OCI-LY1 (cell line): ENCODE data around the gene SDCCAG8.

Experiments used
- H2AFZ ChIP-seq: fragments of 200-600 bp; sonication (generic), shearing (Covaris generic); 2 replicates; pipeline ENCODE4 v1.6.0; 2014; ENCODE audit warnings: antibody characterized with exemption, mild to moderate bottlenecking, low read length
- H3F3A ChIP-seq: fragments of 200-600 bp; sonication (generic), shearing (Covaris generic); 2 replicates; pipeline ENCODE4 v1.6.0; 2014; ENCODE audit warnings: mild to moderate bottlenecking, antibody characterized with exemption, low read length, moderate library complexity; ENCODE audit not compliant: insufficient read depth
- H3K27ac ChIP-seq: fragments of 200-600 bp; sonication (generic); 2 replicates; pipeline ENCODE4 v1.5.1; 2014; ENCODE audit warnings: low read length, mixed run types, mild to moderate bottlenecking, low read depth; ENCODE audit not compliant: poor library complexity, severe bottlenecking
- H3K27me3 ChIP-seq: fragments of 200-600 bp; sonication (generic); 2 replicates; pipeline ENCODE4 v1.6.0; 2014; ENCODE audit warnings: antibody characterized with exemption, mild to moderate bottlenecking, low read length, moderate library complexity; ENCODE audit not compliant: insufficient read depth
- H3K36me3 ChIP-seq: fragments of 200-600 bp; sonication (generic); 2 replicates; pipeline ENCODE4 v1.6.1; 2014; ENCODE audit warnings: mild to moderate bottlenecking, antibody characterized with exemption, low read length, moderate library complexity, mixed read lengths; ENCODE audit not compliant: insufficient read depth
- H3K4me1 ChIP-seq: fragments of 200-600 bp; sonication (generic); 2 replicates; pipeline ENCODE4 v1.5.1; 2014; ENCODE audit warnings: mild to moderate bottlenecking, low read length, moderate library complexity; ENCODE audit not compliant: insufficient read depth, severe bottlenecking
- H3K4me2 ChIP-seq: fragments of 200-600 bp; sonication (generic), shearing (Covaris generic); 2 replicates; pipeline ENCODE4 v1.6.1; 2014; ENCODE audit warnings: low read length
- H3K4me3 ChIP-seq: fragments of 200-600 bp; sonication (generic); 2 replicates; pipeline ENCODE4 v1.5.1; 2014; ENCODE audit warnings: low read length, low read depth, mild to moderate bottlenecking, mixed read lengths; ENCODE audit not compliant: poor library complexity, severe bottlenecking
- H3K79me2 ChIP-seq: fragments of 200-600 bp; shearing (Covaris generic); 2 replicates; pipeline ENCODE4 v1.6.1; 2016; ENCODE audit warnings: mixed run types, low read length, mixed read lengths; ENCODE audit not compliant: insufficient read depth
- H3K9ac ChIP-seq: fragments of 200-600 bp; sonication (generic), shearing (Covaris generic); 2 replicates; pipeline ENCODE4 v1.6.1; 2014; ENCODE audit warnings: mild to moderate bottlenecking, low read length, mixed read lengths
- H3K9me2 ChIP-seq: fragments of 200-600 bp; sonication (generic), shearing (Covaris generic); 2 replicates; pipeline ENCODE4 v1.6.1; 2014; ENCODE audit warnings: low read depth, mild to moderate bottlenecking, low read length, mixed read lengths
- H3K9me3 ChIP-seq: fragments of 200-600 bp; shearing (Covaris generic); 2 replicates; pipeline ENCODE4 v1.6.1; 2014; ENCODE audit warnings: low read length, mixed read lengths
- H4K20me1 ChIP-seq: fragments of 200-600 bp; sonication (generic), shearing (Covaris generic); 2 replicates; pipeline ENCODE4 v1.6.0; 2016; ENCODE audit warnings: mild to moderate bottlenecking, low read length; ENCODE audit not compliant: insufficient read depth
- CTCF ChIP-seq: fragments of 200-600 bp; sonication (generic), shearing (Covaris generic); IDR thresholded peaks from 2 replicates; pipeline ENCODE4 v1.5.1; 2017; ENCODE audit warnings: mild to moderate bottlenecking, antibody characterized with exemption, low read length, moderate library complexity, mixed read lengths
- EZH2 ChIP-seq: fragments of 200-600 bp; sonication (generic), shearing (Covaris generic); IDR thresholded peaks from 2 replicates; pipeline ENCODE4 v1.8.0; 2017; ENCODE audit warnings: borderline replicate concordance, mixed run types, mild to moderate bottlenecking, antibody characterized with exemption, low read length, moderate library complexity, mixed read lengths

Gene SDCCAG8

DNA sequence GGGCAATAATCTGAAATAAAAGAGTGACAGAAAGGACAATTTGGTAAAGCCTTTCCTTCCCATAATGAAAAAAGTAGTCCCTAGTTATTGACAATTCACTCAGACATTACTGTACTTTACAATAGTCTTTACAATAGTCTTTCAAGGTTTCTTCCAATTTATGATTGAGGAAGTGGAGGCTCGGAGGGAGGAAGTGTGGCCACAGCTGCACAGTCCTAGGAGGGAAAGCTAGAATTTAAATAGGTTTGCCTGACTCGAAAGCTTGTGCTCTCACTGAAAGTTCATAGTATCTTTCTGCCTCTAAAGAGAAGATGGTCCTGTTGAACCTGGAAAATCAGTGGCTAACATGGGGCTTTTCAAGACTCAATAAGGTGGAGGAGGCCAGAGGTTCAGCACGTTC lies 203.2 kb downstream of the SDCCAG8 start:
- H3K4me3 ChIP-seq, result no peak overlapping the region
- H3K36me3 ChIP-seq, result no peaks in the 10 kb centered on the region
- H3K27me3 ChIP-seq, result no peaks in the 10 kb centered on the region
- H3K4me2 ChIP-seq, result no peak overlapping the region
- no peaks in the 10 kb centered on the region for H3K9me3 ChIP-seq
- H3K4me1 ChIP-seq, result no peaks in the 10 kb centered on the region
- no peaks in the 10 kb centered on the region for H4K20me1 ChIP-seq
- no peak overlapping the region for H3K27ac ChIP-seq
- no peak overlapping the region for H3K9ac ChIP-seq
- H2AFZ ChIP-seq, result no peak overlapping the region
- H3F3A ChIP-seq, result no peaks in the 10 kb centered on the region
- H3K9me2 ChIP-seq, result no peaks in the 10 kb centered on the region
- no peaks in the 10 kb centered on the region for H3K79me2 ChIP-seq
- no peak for TF ChIP-seq EZH2
- TF ChIP-seq CTCF, result no peak

DNA sequence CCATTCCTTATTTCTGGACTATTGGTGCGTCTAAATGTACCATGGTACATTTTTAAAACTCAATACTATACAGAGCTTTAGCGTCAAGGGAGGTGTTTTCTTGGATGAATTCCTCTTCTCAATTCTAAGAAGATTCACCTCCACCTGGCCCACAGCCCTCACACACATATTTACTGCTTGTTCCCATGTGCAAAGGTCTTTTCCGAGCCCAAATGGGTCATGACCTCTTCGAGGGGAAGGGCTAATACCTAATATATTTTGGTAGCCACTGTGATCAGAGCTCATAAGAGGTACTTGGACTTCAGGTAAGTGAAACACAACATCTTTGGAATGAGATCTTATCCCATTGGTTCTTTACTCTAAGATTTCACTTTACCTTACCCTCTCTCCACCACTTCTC lies 205.9 kb downstream of the SDCCAG8 start:
- H3K36me3 ChIP-seq, result no peaks in the 10 kb centered on the region
- H3K4me1 ChIP-seq, result no peaks in the 10 kb centered on the region
- no peak overlapping the region for H2AFZ ChIP-seq
- no peak overlapping the region for H3K27ac ChIP-seq
- no peaks in the 10 kb centered on the region for H3K9me3 ChIP-seq
- no peak for TF ChIP-seq CTCF
- TF ChIP-seq EZH2, result no peak
- H3K27me3 ChIP-seq, result no peaks in the 10 kb centered on the region
- no peaks in the 10 kb centered on the region for H4K20me1 ChIP-seq
- no peaks in the 10 kb centered on the region for H3K79me2 ChIP-seq
- no peak overlapping the region for H3K9ac ChIP-seq
- no peaks in the 10 kb centered on the region for H3K9me2 ChIP-seq
- no peaks in the 10 kb centered on the region for H3F3A ChIP-seq
- H3K4me3 ChIP-seq, result no peak overlapping the region
- no peak overlapping the region for H3K4me2 ChIP-seq

- Histone ChIP-seq H3K27ac (no peak overlapping the region), H3K9me3 (no peaks in the 10 kb centered on the region), H3K4me2 (no peak overlapping the region), H2AFZ (no peak overlapping the region), H3K79me2 (no peaks in the 10 kb centered on the region), H3K36me3 (no peaks in the 10 kb centered on the region), H3K4me3 (no peak overlapping the region), H3F3A (no peaks in the 10 kb centered on the region), H3K9ac (no peak overlapping the region), H4K20me1 (no peaks in the 10 kb centered on the region), H3K27me3 (no peaks in the 10 kb centered on the region), H3K4me1 (no peaks in the 10 kb centered on the region), H3K9me2 (no peaks in the 10 kb centered on the region)
- TF ChIP-seq CTCF (no peak), EZH2 (no peak)
Observed at GRCh38 chr1:243462929-243463697, 207.3 kb downstream of the SDCCAG8 start.
